ENCODE results near the gene BSN.
A peak's percentile ranks its signal among the peaks of the same experiment; 100 is the strongest.

Gene BSN

DNA sequence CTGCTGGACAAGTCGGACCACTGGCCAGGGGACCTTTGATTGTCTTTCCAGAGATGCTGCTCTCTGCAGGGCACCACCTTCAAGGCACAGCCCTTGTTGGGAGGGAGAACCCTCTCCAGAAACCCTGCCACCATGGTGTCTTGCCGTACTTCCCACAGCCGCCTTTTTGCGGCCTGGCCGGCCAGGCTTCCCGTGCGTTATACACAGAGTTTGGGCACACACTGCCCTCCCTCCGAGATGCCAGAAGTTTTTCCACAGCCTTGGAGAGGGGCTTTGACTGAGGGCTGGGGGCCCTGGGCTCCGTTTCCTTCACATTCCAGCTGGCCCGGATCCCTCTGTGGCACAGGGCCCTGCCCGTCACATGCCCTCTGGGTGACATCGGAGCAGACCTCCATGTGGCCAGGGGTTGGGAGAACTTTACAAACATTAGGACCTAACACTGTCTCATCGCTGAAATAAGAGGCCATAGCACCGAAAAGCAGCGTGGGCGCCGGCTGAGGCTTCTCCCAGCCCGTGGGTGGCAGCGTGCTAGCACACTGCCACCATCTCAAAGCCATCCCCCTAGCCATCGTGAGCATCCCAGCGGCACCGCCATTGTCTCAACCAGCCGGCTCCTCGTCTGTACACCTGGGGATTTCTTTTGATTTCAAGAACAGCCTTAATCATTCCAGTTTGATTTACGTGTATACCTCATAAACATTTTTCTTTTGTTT is 113.6 kb downstream of the BSN start:
- no peak for TF ChIP-seq CTCF (IDR thresholded peaks at IDR 0.05; ENCODE audit: unreplicated experiment in 3 of 3)
- Mint-ChIP-seq H3K4me1 (peaks cover 23% of the 10 kb centered on the region), H3K36me3 (ENCODE audit: low read depth) (no peaks in the 10 kb centered on the region), H3K27me3 (ENCODE audit: low read depth) (peaks cover 3% of the 10 kb centered on the region), H3K4me3 (no peak overlapping the region), H3K9me3 (no peaks in the 10 kb centered on the region), H3K27ac (peak overlapping the region; percentile 18 to 52 (median 50))

DNA sequence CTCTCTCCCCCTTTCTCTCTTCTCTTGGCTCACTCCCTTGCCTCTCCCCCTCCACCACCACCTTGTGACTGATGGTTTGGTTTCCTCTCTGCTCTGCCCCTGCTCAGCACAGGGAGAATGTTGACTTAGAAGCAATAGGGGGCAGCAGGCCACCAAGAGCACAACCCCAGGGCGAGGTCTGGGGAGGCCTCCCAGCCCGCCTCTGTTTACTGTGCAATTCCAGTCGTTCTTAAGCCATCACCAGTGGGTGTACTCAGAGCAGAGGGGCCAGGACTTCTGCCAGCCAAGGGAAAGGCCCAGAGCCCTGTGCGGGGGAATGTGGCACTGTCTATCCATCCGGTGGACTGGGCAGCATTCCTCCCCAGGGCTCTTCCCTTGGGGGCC is 114.1 kb downstream of the BSN start:
- Mint-ChIP-seq H3K4me1 (peaks cover 23% of the 10 kb centered on the region), H3K4me3 (no peak overlapping the region), H3K36me3 (ENCODE audit: low read depth) (no peaks in the 10 kb centered on the region), H3K27ac (peak overlapping the region; percentile 18 to 52 (median 50)), H3K9me3 (no peaks in the 10 kb centered on the region), H3K27me3 (ENCODE audit: low read depth) (peaks cover 3% of the 10 kb centered on the region)
- no peak for TF ChIP-seq CTCF (IDR thresholded peaks at IDR 0.05; ENCODE audit: unreplicated experiment in 3 of 3)

DNA sequence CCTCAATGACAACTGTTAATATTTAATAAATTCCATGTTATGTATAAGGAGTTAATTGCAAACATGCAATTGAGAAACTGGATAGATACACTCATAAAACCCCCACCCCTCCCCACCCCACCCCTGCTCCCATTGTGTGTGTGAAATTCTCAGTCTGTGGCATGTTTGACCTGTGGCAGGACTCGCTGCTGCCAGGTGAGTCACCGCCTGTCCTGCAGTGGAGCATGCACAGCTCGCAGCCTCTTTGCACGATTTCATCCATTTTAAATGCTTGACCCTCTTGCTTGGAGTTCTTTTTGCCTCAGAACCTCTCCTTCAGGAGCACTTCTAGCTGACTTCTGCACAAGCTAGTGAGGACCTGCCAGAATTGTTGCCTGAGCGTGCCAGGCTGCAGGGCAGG is 114.6 kb downstream of the BSN start:
- Mint-ChIP-seq H3K36me3 (ENCODE audit: low read depth) (no peaks in the 10 kb centered on the region), H3K4me3 (no peak overlapping the region), H3K9me3 (no peaks in the 10 kb centered on the region), H3K27me3 (ENCODE audit: low read depth) (peaks cover 6% of the 10 kb centered on the region), H3K27ac (peak overlapping the region in 1 of 3 experiments; percentile 52), H3K4me1 (peaks cover 27% of the 10 kb centered on the region)
- no peak for TF ChIP-seq CTCF (IDR thresholded peaks at IDR 0.05; ENCODE audit: unreplicated experiment in 3 of 3)

- no peaks in the 10 kb centered on the region for H3K36me3 Mint-ChIP-seq (ENCODE audit: low read depth)
- peaks cover 28% of the 10 kb centered on the region for H3K4me1 Mint-ChIP-seq
- TF ChIP-seq CTCF (IDR thresholded peaks at IDR 0.05; ENCODE audit: unreplicated experiment in 3 of 3) = no peak
- no peak overlapping the region for H3K4me3 Mint-ChIP-seq
- no peaks in the 10 kb centered on the region for H3K9me3 Mint-ChIP-seq
- H3K27ac Mint-ChIP-seq = peak overlapping the region in 1 of 3 experiments; percentile 41
- H3K27me3 Mint-ChIP-seq (ENCODE audit: low read depth) = peaks cover 6% of the 10 kb centered on the region
Observed at GRCh38 chr3:49669352-49669751, 115.1 kb downstream of the BSN start.

DNA sequence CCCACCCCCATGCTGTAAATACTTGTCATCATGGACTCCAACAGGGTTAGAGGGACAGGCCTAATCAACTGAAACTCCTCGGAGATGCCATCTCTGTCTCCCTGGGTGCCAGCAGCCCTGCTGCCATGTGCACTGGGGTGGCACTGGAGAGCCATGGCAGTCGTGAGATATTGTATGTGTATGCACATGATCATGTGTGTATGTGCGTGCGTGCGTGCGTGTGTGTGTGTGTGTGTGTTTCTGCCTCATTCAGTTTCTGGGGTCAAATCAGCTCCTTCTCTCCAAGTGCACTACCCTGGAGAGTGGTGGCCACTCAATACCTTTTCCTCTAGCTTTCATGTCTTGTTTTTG is 116.6 kb downstream of the BSN start:
- no peak for TF ChIP-seq CTCF (IDR thresholded peaks at IDR 0.05; ENCODE audit: unreplicated experiment in 3 of 3)
- Mint-ChIP-seq H3K27me3 (ENCODE audit: low read depth) (peaks cover 6% of the 10 kb centered on the region), H3K4me1 (peaks cover 24% of the 10 kb centered on the region), H3K4me3 (peak overlapping the region in 1 of 3 experiments; percentile 23), H3K9me3 (no peaks in the 10 kb centered on the region), H3K36me3 (ENCODE audit: low read depth) (peaks cover 2% of the 10 kb centered on the region), H3K27ac (peak overlapping the region in 1 of 3 experiments; percentile 38)

All from nephron (organoid).